GM11168 (cell line): ENCODE data around the gene CMTR1.
"Not testable (repeated sequence)": the region's sequence is repeated elsewhere in the genome, so short reads cannot be mapped to it uniquely, and the experiment has no call there.

Experiments used
- in situ Hi-C: fragments of 300-500 bp; cut with MboI; formaldehyde crosslinking; loops from one replicate; pipeline ENCODE4 v1.12.0; 2022; ENCODE audit warnings: low sequenced_read_pairs; ENCODE audit not compliant: unreplicated experiment

CMTR1 gene

DNA sequence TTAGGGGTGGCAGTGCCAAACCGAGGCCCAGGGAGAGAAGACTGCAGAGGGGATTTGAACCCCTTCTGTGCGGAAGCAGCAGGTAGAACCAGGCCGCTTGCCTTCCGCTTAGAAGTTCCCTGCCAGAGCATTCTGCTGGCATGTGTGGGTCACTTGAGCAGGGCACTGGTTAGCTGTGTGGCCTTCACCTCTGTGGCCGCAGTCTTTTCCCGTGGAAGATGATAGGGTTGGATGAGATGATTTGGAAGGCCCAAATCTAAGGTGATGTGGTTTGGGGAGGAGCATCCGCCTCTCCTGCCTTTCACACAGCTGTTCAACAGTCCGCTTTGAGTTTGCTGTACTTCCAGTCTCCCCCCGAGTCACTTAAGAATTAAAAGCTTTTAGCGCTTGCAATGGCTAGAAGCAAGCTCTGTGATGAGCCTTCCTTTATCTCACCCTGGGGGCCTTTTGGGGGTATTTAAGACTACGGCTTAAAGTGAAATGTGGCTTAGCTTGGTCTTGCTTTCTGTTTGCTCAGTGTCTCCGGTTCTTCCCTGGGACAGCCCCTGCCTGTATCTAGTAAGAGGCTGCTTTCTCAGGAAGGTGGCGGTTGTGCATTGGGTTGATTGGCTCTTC is 743 bp downstream of the CMTR1 start:
- in situ Hi-C loops, result no loop called here

DNA sequence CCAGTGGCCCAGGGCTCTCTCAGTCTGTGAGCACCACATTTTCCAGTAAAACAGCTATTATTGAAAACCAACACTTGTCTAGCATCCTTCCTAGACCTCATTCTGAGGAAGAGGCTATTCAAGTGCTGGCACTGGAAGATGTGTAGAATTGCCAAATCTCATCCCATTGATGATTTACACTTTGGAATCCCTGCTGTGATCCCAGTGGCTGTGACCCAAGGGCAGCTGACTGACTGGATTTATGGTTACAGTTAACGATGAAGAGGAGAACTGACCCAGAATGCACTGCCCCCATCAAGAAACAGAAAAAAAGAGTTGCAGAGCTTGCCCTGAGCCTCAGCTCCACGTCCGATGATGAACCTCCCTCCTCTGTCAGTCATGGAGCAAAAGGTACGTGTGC is 2.4 kb downstream of the CMTR1 start:
- in situ Hi-C loops, result no loop called here

DNA sequence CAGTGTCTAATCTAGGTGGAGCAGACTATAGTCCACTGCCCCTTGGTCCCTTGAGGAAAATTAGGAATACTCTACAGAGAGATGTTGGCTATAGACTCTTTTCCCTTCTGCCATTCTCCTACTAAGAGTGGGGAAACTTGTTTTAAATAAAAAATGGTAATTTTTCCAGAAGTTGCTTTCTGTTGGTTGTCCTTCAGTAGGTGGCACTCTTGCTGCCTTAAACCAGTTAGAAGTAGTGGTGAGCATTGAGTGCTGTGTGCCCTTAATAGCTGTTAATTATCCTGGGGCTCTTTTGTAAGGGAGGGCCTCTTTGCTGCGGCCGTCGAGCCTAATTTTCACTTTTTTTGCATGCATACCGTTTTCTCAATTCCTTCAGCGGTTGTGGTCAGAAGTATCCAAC is 2.8 kb downstream of the CMTR1 start:
- in situ Hi-C loops, result no loop called here

DNA sequence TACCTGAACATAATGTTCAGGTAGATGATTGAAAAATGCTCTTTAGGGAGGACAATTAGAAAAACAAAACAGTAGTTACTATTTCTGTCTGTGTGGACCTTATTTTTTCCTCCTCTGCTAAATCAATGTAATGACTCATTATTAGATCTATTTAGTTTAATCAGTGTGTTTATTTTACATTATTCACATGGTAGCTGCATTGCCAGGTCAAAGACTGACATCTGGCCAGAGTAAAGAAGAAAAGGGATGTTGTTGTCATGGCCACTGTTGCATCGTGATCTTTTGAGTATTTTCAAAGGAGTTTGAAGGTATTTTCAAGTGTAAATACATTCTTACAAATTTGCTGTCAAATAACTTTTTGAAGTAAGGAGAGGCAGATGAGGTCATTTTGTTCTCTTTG is 5.9 kb downstream of the CMTR1 start:
- in situ Hi-C loops, result no loop called here

DNA sequence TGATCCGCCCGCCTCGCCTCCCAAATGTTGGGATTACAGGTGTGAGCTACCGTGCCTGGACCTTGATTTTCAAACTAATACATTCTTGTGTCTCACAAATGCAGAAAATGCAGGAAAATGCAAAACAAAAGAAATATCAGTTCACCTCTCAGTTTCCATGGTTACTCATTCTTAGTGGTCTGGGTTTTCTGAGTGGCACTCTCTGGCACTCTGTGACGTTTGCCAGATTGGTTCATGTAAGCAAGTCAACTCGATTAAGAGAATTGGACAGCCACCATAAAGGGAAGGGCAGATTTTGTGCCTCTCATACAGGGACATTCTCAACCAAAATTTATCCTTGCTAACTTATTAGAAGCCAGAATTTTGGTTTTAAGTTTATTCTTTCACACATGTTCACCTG is 8.6 kb downstream of the CMTR1 start:
- in situ Hi-C loops, result no loop called here

DNA sequence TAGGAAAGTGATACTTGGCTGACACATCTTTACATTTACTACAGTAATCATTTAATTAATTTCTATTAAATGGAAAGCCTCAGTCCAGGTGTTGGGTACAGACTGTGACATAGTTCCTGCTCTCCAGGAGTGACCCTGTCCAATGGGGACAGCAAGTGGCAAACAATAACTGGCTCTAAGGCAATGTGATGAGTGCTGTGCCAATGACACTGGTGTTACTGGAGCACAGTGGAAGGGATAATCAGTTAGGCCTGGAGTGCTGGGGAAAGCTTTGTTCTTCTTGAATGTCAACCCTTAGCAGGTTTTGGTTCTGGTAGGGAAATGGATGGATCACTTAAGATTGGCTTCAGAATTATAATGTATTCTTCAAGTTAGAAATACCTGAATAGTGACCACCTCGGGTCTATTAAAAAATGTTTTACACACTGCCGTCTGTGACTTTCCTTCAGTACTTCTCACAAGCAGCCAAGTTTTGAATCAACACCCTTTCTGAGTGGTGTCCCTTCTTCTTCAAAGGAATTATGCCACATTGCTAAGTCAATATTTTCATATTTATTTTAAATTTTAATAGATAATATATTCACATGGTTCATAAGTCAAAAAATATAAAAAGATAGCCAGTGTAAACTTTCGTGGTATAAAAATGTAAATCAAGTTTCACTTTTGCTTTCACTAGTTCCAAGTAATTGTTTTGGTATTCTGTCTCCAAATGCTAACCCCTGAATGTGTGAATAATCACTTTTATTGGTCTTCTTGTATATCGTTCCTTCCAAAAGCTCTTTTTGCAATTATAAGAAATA is 9.6 kb downstream of the CMTR1 start:
- in situ Hi-C loops, result no loop called here

DNA sequence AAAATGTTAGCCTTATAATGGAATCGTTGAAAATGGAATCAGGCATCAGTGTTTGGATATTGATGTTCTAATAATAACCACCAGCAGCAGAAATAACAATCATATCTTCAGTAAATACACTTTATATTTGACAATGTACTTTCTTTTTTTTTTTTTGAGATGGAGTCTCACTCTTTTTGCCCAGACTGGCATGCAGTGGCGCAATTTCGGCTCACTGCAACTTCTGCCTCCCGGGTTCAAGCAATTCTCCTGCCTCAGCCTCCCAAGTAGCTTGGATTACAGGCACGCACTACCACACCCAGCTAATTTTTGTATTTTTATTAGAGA is 10.2 kb downstream of the CMTR1 start:
- in situ Hi-C loops, result not testable (repeated sequence)

DNA sequence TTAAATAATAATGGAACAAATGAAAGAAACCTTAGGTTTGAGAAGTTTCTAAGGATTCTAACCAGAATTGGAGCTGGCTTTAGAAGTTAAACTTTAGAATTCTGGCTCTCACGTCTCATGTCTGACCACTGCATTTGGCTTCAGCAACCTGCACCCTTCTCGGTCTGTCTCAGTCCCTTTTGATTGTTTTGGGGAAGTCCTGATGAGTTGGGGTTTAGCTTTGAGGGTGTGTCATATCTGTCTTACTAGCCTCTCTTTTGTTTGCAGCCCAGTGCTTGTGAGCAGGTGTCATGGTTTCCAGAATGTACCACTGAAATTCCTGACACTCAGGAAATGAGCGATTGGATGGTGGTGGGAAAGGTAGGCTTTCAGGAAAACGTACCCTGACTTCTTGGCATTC is 17.0 kb downstream of the CMTR1 start:
- in situ Hi-C loops, result no loop called here

DNA sequence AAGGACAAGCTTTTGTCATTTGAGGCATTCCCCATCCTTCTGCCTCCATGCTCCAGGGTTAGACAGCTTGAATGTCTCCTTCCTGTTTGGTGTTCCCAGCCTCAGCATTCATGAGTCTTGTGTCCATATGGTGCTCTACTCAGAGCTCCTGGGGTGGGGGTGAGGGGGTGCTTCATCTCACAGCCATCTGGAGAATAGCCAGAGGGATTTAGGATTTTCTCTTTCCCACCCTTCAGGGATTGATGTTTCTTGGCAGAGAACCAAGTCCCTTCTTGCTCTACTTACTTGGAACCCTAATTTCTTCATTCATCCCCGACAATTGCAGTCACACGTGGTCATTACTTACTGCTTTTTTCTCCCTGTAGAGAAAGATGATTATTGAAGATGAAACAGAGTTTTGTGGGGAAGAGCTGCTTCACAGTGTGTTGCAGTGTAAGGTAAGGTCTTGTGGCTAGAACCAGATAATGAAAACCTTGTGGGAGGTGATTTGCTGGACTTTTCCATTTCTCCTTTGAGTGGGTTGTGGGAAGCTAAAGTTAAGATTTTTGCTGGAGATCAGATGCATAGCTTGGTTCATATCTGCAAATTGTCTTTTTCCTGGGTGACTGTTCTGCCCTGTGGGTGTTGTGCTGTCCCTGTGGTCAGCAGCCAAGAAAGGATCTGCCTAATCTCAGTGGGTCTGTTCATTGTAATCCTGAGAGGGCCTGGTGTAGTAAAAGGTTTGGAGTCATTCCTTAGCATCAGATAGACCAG is 18.6 kb downstream of the CMTR1 start:
- in situ Hi-C loops, result no loop called here

DNA sequence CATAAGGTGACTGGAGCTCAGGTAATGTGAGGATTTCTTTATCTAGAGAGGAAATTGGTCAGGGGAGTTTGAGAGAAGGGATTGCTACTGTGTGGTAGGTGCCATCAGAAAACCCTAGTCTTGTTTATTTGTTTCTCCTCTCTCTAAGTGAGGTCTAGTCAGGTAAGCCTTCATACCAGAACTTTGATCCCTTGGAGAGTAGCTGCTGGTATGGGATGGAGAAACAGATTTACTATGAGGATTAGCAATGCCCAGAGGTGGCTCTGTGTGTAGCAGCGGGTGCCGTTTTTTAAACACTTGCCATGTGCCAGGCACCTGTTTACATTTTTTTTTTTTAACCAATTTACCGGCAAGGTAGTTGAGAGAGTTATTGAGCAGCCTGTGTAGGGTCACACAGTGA is 19.5 kb downstream of the CMTR1 start:
- in situ Hi-C loops, result no loop called here

DNA sequence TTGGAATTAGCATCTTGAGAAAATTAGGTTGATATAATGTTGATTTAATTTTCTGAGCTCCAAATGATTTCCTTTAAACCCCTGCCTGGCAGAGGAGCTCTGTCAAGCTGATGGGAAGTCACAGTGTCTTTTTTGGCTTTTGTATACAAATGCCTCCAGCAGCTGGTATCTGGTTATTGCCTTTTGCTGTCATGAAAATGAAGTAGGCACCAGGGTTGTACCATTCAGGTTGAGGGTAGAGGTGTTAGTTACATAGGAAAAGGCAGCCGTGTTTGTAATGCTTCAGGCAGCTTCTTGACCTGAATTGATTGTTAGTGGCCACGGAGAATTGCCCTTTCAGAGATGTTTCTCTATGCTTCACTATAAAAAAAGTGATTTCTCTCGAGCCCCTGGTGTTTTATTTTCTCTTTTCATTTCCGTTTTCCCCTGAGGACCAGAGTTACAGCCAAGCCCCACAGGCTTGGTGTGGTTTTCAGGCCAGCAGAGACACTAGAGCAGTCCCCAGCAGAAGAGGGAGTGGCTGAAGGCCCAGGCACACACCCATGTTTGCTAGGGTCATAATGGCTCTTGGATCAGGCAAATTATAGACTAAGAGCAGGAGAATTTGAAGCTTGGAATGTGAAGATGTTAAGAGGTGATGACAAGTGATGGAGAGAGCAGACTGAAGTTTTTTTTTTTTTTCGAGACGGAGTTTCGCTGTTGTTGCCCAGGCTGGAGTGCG is 21.6 kb downstream of the CMTR1 start:
- in situ Hi-C loops, result no loop called here

DNA sequence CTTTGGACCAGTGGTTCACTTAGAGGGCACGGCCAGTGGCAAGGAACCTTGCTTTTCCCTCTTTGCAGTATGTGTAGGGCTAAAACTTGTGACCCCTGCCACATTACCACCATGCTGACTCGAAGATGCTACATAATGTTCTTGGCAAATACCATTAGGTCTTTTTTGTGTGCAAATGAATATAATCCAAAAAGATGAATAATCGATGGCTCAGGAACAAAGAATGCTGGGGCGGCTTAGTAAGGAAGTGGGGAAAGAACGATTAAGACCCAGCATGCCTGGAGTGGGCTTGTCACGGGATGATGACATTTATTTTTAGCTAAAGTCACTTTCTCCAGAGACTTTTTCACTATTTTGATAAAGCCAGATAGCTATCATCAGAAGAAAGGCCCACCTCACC is 23.1 kb downstream of the CMTR1 start:
- in situ Hi-C loops, result no loop called here

DNA sequence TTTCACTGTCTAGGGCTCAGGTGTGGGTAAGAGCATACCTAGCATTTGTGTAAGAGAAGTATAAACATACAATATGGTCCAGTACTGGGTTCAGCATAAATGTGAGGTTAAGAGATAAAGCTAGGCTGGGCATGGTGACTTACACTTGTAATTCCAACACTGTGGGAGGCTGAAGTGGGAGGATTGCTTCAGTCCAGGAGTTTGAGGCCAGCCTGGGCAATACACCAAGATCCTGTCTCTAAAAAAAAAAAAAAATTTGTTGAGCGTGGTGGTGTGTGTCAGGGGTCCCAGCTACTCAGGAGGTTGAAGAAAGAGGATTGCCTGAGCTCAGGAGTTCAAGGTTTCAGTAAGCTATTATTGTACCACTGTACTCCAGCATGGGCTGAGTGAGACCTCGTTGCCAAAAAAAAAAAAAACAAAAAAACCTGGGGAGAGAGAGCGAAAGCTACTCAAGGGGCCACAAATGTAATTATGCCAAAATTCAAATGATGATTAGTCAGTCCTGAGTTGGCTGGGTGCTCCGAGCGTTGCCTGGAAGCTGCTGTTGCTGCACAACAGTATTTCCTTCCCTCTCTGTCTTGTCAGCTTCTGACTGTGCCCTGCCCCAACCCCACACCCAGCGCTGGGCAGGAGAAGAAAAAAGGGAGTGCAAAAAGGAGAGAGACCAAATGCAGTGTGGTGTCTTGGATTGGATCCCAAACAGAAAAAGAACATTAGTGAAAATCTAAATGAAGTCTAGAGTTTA is 24.0 kb downstream of the CMTR1 start:
- in situ Hi-C loops, result no loop called here

DNA sequence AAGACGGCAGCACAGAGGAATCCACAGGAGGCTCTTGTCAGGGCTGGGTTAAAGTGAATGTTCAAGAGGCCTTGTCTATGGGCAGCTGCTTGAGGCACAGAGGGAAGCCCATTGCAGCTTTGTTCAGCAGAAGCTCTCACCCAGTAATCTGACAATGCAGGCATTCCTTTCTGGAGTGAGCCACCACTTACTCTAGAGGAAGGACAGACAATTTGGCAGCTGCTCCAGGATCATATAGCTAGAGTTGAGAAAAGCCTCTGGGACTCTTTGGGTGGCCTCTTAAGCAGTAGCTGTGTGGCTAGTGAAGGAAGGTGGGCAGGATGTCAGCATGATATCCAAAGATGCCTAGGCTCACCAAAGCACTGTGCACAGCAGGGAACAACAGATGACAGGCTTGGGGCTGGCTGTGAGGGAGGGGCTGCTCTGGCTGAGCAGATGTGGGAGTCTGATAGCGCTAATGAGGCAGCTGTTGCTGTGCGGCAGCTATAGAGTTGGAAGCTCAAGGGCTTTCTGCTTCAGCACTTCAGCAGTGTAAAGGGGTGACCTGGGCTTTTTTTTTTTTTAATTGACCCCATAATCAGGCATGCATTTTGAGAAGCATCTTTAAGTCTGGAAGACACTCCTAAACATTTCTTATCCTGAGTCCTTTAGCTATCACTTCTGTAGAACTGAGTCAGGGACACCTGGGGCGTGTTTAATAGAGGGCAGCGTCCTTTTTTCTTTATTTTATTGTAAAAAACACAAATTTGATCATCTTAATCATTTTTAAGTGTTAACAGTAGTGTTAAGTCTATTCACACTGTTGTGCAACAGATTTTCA is 27.2 kb downstream of the CMTR1 start:
- in situ Hi-C loops, result loop anchor here (10.0 kb wide), 1 partner anchor 75 kb away; no protein-coding TSS in a partner anchor

DNA sequence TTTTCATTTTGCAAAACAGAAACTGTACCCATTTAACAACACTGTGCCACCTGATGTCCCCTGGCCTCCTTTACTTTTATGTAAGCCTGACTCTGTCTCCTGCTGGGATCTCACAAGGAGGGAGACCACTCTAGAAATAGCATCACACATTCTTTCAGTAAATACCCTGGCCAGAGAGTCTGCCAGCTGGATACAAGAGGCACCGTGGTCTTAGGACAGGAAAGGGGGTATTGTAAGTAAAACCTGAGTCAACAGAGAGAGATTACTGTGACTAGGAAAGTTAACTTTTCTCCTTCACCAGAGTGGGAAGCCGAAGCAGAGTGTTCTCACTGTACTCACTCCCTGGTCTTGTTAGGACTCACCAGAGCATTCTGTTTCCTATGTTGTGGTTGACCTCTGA is 27.8 kb downstream of the CMTR1 start:
- in situ Hi-C loops, result loop anchor here (10.0 kb wide), 1 partner anchor 76 kb away; no protein-coding TSS in a partner anchor

DNA sequence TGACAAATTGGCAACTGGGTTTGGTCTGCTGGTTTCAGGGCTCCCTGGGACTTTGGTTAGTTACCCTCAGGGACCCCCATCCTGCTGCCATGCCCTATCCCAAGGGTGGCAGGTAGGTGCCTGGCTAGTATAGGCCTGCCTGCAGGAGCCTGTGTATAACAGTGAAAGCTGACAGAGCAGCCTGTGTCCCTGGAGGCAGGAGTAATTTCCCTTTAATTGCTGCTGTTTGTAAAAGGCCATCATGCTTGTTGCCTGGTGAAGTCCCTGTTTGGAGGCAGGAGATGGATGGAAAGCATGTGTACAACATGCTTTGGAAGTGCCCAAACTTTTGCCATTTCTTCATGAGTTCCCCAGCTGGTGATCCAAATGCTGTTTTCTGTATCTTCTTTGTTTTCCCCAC is 30.1 kb downstream of the CMTR1 start:
- in situ Hi-C loops, result loop anchor here (10.0 kb wide), 1 partner anchor 78 kb away; no protein-coding TSS in a partner anchor

DNA sequence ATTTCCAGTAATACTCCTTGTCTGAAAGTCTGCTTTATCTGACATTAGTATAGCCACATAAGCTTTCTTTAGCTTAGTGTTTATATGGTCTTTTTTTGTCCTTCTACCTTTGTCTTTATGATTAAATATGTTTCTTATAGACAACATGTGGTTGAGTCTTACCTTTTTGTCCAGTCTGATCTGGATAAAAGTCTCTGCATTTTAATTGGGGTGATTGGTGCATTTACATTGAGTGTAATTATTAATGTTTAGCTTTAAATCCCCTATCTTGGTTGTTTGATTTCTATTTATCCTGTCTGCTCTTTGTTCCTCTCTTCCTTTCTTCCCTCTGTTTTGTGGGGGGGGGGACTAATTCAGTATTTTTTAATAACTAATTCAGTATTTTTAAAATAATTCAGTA is 34.7 kb downstream of the CMTR1 start:
- in situ Hi-C loops, result loop anchor here (10.0 kb wide), 1 partner anchor 83 kb away; no protein-coding TSS in a partner anchor

DNA sequence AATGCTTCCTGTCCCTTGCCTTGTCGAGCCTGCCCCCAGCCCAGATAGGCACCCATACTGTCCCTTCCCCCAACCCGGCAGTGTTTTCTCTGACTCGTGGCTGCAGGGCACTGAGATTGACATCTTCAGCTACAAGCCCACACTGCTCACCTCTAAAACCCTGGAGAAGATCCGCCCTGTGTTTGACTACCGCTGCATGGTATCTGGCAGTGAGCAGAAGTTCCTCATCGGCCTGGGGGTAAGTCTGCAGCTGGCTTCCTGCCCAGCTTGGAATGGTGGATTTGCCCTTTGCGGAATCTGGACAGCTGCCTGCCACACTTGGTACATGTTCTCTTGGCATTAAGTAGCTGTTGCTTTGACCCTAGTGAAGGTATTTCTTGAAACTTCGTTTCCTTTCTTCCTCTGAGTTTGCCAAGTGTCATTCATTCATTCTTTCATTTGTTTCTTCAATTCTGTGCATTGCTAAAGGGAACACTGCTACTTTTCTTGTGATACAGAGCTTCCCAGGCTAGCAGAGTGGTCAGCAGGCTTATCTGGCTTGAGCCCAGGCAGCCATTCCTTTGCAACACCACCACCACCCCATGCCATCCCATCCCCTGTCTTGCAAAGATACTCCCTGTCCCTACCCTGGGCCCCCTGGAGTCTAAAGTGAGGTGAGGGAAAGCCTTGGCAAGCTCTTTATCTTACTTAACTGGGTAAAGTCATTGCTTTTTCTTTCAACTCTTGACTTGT is 40.5 kb downstream of the CMTR1 start:
- in situ Hi-C loops, result no loop called here
